ENCODE results near the gene HAPSTR1.
A peak's percentile ranks its signal among the peaks of the same experiment; 100 is the strongest.

HAPSTR1 gene

GRCh38 chr16:9123401-9123800 lies 32.0 kb downstream of the HAPSTR1 start:
- no peak for DNase-seq (ENCODE audit: low read depth in 3 of 3)

DNA sequence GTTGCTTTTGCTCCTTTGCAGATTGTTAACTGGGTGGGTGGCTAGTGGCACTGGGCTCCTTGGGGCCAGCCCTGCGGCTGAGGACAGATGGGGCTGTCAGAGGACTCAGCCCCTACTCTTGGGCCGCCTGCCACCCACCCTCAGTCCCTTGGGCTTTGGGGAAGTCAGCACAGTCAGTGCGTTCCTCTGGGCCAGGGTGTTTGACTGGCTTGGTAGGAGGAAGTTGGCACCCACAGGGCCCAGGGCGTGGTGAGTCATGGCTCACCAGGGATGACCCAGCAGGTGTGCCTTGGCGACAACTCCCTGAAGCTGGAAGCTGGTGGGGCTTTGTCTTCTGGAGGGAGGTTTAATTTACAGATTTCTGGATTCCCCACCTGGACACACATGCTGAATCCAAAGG lies 32.4 kb downstream of the HAPSTR1 start:
- DNase-seq (ENCODE audit: low read depth in 3 of 3): no peak

DNA sequence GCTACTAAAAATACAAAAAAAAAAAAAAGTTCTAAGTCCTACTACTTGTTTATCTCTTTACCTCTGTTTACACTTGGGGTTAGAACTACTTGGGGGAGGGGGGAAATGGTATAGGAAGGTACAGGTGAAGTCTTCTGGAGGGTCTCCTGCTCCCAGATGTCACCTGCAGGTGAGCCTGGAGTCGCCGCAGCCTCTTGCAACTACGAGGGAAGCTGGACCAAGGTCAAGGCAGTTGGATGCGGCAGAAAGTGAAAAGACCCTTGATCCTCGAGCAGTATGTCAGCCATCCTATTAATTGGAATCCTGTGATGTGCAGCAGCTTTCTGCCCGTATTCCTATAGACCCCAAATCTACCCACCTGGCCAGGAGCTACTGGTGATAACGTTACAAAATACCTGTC lies 33.0 kb downstream of the HAPSTR1 start:
- DNase-seq (ENCODE audit: low read depth in 3 of 3): no peak

DNA sequence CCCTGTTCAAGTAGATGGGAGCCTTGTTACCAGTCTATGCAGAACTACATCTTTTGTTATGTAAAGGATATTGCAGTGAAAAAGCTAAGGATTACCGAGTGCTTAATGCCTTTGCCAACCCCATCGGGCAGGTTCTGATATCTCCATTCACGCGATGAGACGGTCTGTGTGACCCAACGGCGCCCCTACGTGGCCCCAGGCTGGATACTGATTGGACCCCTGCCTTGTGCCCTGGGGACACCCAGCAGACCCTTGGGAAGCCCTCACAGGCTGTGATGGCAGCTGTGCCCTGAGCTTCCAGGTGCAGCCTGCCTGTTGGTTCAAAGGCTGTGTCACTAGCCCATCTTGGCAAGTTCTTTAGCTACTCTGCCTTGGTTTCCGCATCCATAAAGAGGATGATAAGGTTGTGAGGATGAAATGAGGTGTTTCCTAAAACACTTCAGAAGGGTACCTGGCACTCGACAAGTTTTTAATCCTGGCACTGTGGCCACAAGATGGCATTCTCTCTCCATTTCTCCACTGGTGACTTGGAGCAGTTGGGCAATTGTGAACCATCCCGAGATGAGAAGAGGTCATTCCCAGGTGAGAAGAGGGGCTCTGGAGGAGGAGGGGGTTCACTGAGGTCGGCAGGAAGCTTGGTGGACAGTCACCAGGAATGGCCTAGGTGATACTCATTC lies 33.6 kb downstream of the HAPSTR1 start:
- no peak for DNase-seq (ENCODE audit: low read depth in 3 of 3)

GRCh38 chr16:9125658-9126505 lies 34.4 kb downstream of the HAPSTR1 start:
- DNase-seq (ENCODE audit: low read depth in 3 of 3): no peak

- DNase-seq (ENCODE audit: low read depth in 3 of 3): no peak
Measured at GRCh38 chr16:9126609-9127008, 35.2 kb downstream of the HAPSTR1 start.

DNA sequence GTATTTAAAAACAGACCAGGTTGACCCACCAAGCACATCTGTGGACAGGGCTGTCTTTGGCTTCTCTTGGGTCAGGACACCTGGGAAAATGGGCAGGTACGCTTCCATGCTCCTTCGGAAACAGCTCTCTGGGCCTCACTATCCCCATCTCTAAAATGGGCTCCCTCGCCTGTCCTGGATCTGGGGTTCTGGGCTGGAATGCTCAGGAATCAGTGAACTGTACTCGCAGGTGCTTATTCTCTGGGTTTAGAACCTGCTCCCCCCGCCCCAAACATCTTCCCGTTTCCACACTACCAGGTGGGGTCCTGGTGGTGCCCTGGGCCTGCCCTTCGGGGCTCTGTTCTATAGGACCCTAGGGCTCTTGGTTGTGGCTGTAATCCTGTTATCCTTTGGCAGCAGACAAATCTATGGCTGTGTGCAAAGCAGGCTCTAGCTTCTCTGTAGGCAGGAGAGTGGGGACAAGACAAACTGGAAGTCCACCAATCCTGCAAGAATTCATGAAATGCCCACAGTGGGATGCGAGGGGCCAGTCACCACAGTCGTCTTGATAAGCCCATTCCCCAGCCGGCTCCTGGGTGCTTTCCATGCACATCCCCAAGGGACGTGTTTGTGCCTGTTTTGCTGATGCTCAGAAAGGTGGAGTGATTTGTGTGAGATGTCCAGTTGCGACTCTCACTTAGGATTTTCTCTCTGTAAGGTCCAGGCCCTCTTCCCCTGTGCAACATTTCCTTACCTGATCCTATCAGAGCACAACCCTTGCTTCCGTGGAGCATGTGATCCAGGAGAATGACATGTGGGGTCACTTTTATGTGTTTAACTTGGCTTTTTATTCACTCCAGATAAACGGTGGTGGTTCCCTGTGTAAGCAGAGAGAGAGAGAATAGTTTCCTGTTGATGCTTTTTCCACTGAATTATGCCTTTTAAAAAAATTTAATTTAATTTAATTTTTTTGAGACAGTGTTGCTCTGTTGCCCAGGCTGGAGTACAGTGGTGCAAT lies 37.2 kb downstream of the HAPSTR1 start:
- no peak for DNase-seq (ENCODE audit: low read depth in 3 of 3)

- DNase-seq (ENCODE audit: low read depth in 3 of 3): no peak
Measured at GRCh38 chr16:9134306-9134705, 42.9 kb downstream of the HAPSTR1 start.

GRCh38 chr16:9134739-9135138 lies 43.3 kb downstream of the HAPSTR1 start:
- DNase-seq (ENCODE audit: low read depth in 3 of 3): peak in 2 of 3 experiments; percentile 37 to 46

DNA sequence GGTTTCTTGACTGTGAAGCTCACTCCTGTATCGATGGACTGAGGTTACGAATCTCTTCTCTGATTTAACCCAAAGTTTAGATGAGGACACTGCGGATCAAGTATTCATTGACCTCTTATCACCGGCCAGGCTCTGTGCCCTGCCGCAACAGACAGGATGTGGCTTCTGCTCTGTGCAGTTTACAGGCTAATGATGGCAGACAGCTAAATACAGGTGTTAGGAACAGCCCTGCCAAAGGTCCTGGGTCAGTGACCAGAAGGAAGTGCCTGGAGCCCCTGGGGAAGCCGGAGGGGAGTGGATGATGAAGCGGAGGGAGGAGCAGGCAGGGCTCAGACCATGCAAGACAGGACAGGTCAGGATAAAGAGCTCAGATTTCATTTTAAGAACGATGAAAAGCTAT lies 44.4 kb downstream of the HAPSTR1 start:
- DNase-seq (ENCODE audit: low read depth in 3 of 3): no peak

- DNase-seq (ENCODE audit: low read depth in 3 of 3): no peak
Measured at GRCh38 chr16:9136596-9136995, 45.2 kb downstream of the HAPSTR1 start.

- no peak for DNase-seq (ENCODE audit: low read depth in 3 of 3)
Measured at GRCh38 chr16:9138021-9138680, 46.7 kb downstream of the HAPSTR1 start.

GRCh38 chr16:9138731-9139501 lies 47.5 kb downstream of the HAPSTR1 start:
- DNase-seq (ENCODE audit: low read depth in 3 of 3): peak; percentile 42 to 47 (median 42)

GRCh38 chr16:9139965-9140364 lies 48.5 kb downstream of the HAPSTR1 start:
- DNase-seq (ENCODE audit: low read depth in 3 of 3): no peak

All from stimulated activated CD4-positive, alpha-beta T cell treated with anti-CD3 and anti-CD28 coated beads, TNF-alpha, amount 100 ng/mL, for 4 hours (primary cell).